PC-9 (cell line): ENCODE measurements around the gene SMCHD1. TPM values are rescaled to one million over a fixed set of nuclear protein-coding genes. Genes with fewer than 3 reads are reported as not detected.

Source experiments
- BruUV-seq: library from RNA; stranded (reverse); fragments of 400-500 nt; replicated peaks from 2 replicates; lab custom pipeline; 2021; lab: Mats Ljungman, UMichigan
- CTCF ChIA-PET: fragments of 300-600 bp; sonication (Branson Sonifier 250); formaldehyde crosslinking; loops from one replicate; lab custom pipeline; 2022; ENCODE audit warnings: antibody characterized with exemption; lab: Charles Lee
- POLR2A ChIA-PET: fragments of 300-600 bp; sonication (Branson Sonifier 250); formaldehyde crosslinking; loops from one replicate; lab custom pipeline; 2022; ENCODE audit warnings: antibody characterized with exemption; ENCODE audit not compliant: unreplicated experiment; lab: Charles Lee
- DNase-seq, 2 experiments: peaks; one replicate each; pipeline versions ENCODE4 v3.0.0 to v3.0.0-alpha.2; 2015 to 2022; ENCODE audit warnings: mixed read lengths in 1 of 2
- H2AFZ ChIP-seq: fragments of 200-600 bp; sonication (generic); 2 replicates; pipeline ENCODE4 v1.8.1; 2017; ENCODE audit warnings: antibody characterized with exemption
- H3F3A ChIP-seq: fragments of 200-600 bp; sonication (generic); 2 replicates; pipeline ENCODE4 v1.8.1; 2017; ENCODE audit warnings: antibody characterized with exemption, mild to moderate bottlenecking, low read depth; ENCODE audit not compliant: insufficient read depth
- H3K27ac ChIP-seq: fragments of 200-600 bp; sonication (generic); 2 replicates; pipeline ENCODE4 v1.6.1; 2016; ENCODE audit warnings: mixed run types
- H3K27me3 ChIP-seq: fragments of 200-600 bp; sonication (generic); 2 replicates; pipeline ENCODE4 v1.6.1; 2016; ENCODE audit warnings: low read depth, mixed run types; ENCODE audit not compliant: insufficient read depth
- H3K36me3 ChIP-seq: fragments of 200-600 bp; sonication (generic); 2 replicates; pipeline ENCODE4 v1.6.1; 2016; ENCODE audit warnings: low read depth, mixed run types
- H3K4me1 ChIP-seq: fragments of 200-600 bp; sonication (generic); replicated peaks from 2 replicates; pipeline ENCODE4 v1.6.1; 2016; ENCODE audit warnings: mixed run types; ENCODE audit not compliant: insufficient read depth
- H3K4me2 ChIP-seq: fragments of 200-600 bp; sonication (generic); 2 replicates; pipeline ENCODE4 v1.6.1; 2017; ENCODE audit warnings: mixed run types
- H3K4me3 ChIP-seq: fragments of 200-600 bp; sonication (generic); 2 replicates; pipeline ENCODE4 v1.6.1; 2016; ENCODE audit warnings: mixed run types
- H3K79me2 ChIP-seq: fragments of 200-600 bp; sonication (generic); 2 replicates; pipeline ENCODE4 v1.6.1; 2017; ENCODE audit warnings: low read depth, mixed run types
- H3K9me2 ChIP-seq: fragments of 200-600 bp; sonication (generic); 2 replicates; pipeline ENCODE4 v1.8.1; 2017; ENCODE audit warnings: mild to moderate bottlenecking; ENCODE audit not compliant: insufficient read depth
- H3K9me3 ChIP-seq: fragments of 200-600 bp; sonication (generic); 2 replicates; pipeline ENCODE4 v1.8.1; 2016; ENCODE audit warnings: low read depth; ENCODE audit not compliant: insufficient read depth
- H4K20me1 ChIP-seq: fragments of 200-600 bp; sonication (generic); 2 replicates; pipeline ENCODE4 v1.8.1; 2017; ENCODE audit not compliant: insufficient read depth
- EZH2 ChIP-seq: fragments of 200-600 bp; sonication (generic); IDR thresholded peaks from 2 replicates; pipeline ENCODE4 v1.8.0; 2017; ENCODE audit warnings: antibody characterized with exemption, low read depth
- intact Hi-C: fragments of 100-400 bp; cut with micrococcal nuclease; formaldehyde crosslinking; loops from one replicate; pipeline ENCODE4 v1.10.0; 2022; ENCODE audit not compliant: unreplicated experiment
- total RNA-seq: library from RNA; stranded (reverse); gene quantifications from 2 replicates; pipeline ENCODE4 v1.2.3, GENCODE V29; 2021
- TF ChIP-seq, protein P1 (sequence below): fragments of 200-600 bp; sonication (generic); conservative IDR thresholded peaks from 2 replicates; pipeline ENCODE4 v1.6.1; 2017; ENCODE audit warnings: mixed run types, antibody characterized with exemption, mild to moderate bottlenecking, moderate library complexity

SMCHD1 gene
- total RNA-seq, 1 experiment from 2014 or later = 73.7 TPM

DNA sequence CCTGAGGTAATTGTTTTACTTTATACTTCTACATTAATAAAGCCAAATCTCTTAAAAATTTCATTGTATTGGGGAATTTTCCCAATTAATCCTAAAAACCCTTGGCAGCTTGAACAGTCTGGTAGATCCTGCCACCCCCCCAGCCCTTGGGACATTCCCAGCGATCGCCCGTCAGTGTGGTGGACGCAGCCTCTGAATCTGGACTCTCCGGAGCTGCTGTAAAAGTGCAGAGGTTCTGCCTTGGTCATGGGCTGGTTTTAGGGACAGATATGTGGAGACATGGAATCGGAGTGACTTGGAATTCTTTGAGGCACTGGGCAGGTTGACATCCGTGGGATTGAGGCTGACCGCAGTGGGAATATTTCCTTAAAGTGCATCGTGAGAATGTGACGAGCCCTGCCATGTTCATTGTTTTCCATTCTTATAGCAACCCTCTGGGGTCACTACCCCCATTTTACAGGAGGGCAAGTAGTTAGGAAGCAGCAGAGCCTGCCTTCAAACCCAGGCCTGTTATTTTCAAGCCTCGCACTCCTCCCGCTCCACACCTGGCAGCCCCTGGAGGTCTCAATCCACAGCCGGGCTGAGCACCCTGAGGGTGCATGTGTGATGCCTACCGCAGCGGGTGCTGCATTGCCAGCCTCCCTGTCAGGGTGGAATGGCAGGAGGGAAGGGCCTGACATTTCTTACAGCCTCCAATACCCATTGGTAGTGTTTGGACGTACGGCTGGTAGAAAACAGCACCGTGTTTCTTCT is 197.8 kb downstream of the SMCHD1 start:
- DNase-seq = no peak
- CTCF ChIA-PET = no interaction called here
- TF ChIP-seq EZH2 = no peak
- TF ChIP-seq, protein P1, sequence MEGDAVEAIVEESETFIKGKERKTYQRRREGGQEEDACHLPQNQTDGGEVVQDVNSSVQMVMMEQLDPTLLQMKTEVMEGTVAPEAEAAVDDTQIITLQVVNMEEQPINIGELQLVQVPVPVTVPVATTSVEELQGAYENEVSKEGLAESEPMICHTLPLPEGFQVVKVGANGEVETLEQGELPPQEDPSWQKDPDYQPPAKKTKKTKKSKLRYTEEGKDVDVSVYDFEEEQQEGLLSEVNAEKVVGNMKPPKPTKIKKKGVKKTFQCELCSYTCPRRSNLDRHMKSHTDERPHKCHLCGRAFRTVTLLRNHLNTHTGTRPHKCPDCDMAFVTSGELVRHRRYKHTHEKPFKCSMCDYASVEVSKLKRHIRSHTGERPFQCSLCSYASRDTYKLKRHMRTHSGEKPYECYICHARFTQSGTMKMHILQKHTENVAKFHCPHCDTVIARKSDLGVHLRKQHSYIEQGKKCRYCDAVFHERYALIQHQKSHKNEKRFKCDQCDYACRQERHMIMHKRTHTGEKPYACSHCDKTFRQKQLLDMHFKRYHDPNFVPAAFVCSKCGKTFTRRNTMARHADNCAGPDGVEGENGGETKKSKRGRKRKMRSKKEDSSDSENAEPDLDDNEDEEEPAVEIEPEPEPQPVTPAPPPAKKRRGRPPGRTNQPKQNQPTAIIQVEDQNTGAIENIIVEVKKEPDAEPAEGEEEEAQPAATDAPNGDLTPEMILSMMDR = no peak
- Histone ChIP-seq H2AFZ (no peak overlapping the region), H3K9me3 (no peaks in the 10 kb centered on the region), H3K4me3 (no peak overlapping the region), H3K9me2 (no peaks in the 10 kb centered on the region), H3K79me2 (no peaks in the 10 kb centered on the region), H3K27me3 (peaks cover 14% of the 10 kb centered on the region), H3K4me1 (peaks cover 9% of the 10 kb centered on the region; the same call in 1 of the 2 replicates), H3K36me3 (no peaks in the 10 kb centered on the region), H3F3A (no peaks in the 10 kb centered on the region; the same call in 1 of the 2 replicates), H3K4me2 (no peak overlapping the region), H3K27ac (no peak overlapping the region), H4K20me1 (no peaks in the 10 kb centered on the region)
- POLR2A ChIA-PET = no interaction called here
- BruUV-seq = no TSS peak
- intact Hi-C loops = no loop called here

DNA sequence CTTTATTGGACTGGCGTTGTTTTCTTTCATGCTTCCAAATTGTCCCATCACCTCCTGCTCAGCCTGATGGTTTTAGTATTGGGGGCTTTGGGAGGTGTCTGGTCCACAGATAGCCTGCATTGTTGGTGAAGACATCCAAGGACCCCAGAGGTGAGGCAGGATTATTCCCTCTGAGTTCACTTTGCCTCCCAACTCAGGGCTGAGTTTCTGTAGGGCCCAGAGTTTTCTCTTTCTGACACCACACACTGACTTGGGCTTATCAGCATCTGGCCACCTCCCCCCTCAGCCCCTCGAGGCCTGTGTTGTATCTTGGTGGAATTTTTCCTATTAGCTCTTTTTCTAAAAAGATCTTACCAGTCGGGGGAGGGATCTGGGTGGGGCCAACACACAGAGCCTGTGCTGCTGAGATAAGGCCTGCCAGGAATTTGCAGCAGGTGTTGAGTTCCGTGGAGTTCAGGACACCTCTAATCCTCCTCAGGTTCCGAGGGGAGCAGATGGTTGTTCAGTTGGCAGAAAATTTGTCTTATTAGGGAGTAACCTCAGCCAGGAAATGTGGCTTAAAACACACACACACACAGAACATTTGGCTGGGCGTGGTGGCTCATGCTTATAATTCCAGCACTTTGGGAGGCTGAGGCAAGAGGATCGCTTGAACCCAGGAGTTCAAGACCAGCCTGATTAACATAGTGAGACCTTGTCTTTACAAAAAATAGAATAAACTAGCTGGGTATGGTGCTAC is 198.6 kb downstream of the SMCHD1 start:
- Histone ChIP-seq H3K4me2 (no peak overlapping the region), H3K4me3 (no peak overlapping the region), H3K27me3 (peaks cover 7% of the 10 kb centered on the region; the same call in 1 of the 2 replicates), H3K4me1 (peaks cover 9% of the 10 kb centered on the region; the same call in 1 of the 2 replicates), H3K9me3 (no peaks in the 10 kb centered on the region), H3K27ac (no peak overlapping the region), H3F3A (no peaks in the 10 kb centered on the region; the same call in 1 of the 2 replicates), H4K20me1 (no peaks in the 10 kb centered on the region), H3K36me3 (no peaks in the 10 kb centered on the region), H2AFZ (no peak overlapping the region), H3K79me2 (no peaks in the 10 kb centered on the region), H3K9me2 (no peaks in the 10 kb centered on the region)
- ChIA-PET CTCF (no interaction called here), POLR2A (no interaction called here)
- TF ChIP-seq, protein P1 = no peak
- TF ChIP-seq EZH2 = no peak
- intact Hi-C loops = no loop called here
- no TSS peak for BruUV-seq
- DNase-seq = no peak

Other genes with a start within 250 kb of the SMCHD1 start
- 21.8 and 23.9 TPM in 2 replicates for gene METTL4, start 84.2 kb upstream of the SMCHD1 start, total RNA-seq
- 71.7 and 89.2 TPM in 2 replicates for gene NDC80, start 84.2 kb upstream of the SMCHD1 start, total RNA-seq
- gene EMILIN2, start 191.3 kb downstream of the SMCHD1 start, total RNA-seq = 0.07 TPM in 1 of 2 replicates, not detected in the other